SU-DHL-6 (cell line): Measurements from ENCODE around the gene ARRDC1.

Experiments
- CTCF ChIP-seq: fragments of 200-600 bp; sonication (generic); IDR thresholded peaks from one replicate; pipeline ENCODE4 v1.5.1; 2017; ENCODE audit warnings: antibody characterized with exemption, mild to moderate bottlenecking, low read length, moderate library complexity; ENCODE audit not compliant: insufficient read depth, poor library complexity, severe bottlenecking
- EZH2phosphoT487 ChIP-seq: fragments of 200-600 bp; sonication (generic), shearing (Covaris generic); conservative IDR thresholded peaks from 2 replicates; pipeline ENCODE4 v1.6.1; 2018; ENCODE audit warnings: mild to moderate bottlenecking, antibody characterized with exemption, low read length, moderate library complexity, mixed read lengths

- no peak for TF ChIP-seq CTCF
- TF ChIP-seq EZH2phosphoT487 = no peak
Observed at GRCh38 chr9:137620581-137620980, 15.1 kb downstream of the ARRDC1 start.
